Left forelimb (tissue), 1 donor: Measurements from ENCODE around the gene ENO2.

Source experiments
- DNase-seq: peaks from one replicate; pipeline ENCODE4 v3.0.0-alpha.2; 2018; ENCODE audit warnings: low spot score

Gene ENO2

GRCh38 chr12:6960593-6961277 is 46.4 kb downstream of the ENO2 start:
- DNase-seq: no peak

DNA sequence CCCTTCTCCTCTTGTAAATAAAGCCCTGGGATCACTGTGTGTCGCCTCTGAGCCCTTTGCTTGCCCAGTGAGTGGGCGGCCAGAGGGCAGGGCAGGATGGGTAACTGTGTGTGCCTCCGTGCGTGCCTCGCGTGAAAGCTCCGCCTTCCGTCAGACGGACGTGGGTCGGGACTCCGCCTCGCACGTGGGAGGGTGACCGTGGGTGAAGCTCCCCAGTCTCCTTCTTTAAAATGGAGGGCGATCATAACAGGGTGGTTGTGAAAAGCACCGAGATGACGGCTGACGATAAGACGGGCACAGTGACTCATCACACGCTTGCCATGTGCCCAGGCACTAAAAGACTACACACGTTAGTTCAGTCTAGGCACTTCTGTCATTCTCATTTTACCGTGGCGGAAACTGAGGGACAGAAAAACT is 46.9 kb downstream of the ENO2 start:
- no peak for DNase-seq

DNA sequence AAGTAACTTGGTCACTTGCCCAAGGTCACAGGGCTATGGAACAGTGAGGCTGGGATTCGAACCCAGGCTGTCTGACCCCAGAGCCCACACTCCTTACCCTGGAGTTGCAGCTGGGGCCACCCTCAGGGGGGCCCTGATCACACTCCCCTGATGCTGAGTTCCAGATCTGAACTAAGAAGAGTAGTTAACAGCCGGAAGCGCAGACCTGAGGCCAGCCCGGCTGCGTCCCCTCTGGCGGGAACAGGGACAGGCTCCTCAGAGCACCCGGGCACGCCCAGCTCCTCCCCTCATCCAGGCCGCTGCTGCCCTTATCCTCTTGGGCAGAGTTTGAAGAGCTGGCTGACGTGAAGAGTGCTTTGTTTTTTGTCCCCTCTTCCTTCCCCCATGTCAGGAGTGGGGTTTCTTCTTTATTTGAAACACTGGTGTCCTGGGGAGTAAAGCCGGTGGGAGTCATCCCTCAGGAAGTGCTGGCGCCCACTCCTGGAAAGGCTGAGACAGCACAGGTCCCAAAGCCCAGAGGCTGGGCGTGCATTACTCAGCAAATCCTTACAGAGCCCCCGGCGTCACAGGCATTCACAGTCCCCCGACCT is 47.4 kb downstream of the ENO2 start:
- DNase-seq: no peak

- no peak for DNase-seq
Measured at GRCh38 chr12:6962285-6963015, 48.1 kb downstream of the ENO2 start.

- no peak for DNase-seq
Measured at GRCh38 chr12:6963016-6963731, 48.8 kb downstream of the ENO2 start.

DNA sequence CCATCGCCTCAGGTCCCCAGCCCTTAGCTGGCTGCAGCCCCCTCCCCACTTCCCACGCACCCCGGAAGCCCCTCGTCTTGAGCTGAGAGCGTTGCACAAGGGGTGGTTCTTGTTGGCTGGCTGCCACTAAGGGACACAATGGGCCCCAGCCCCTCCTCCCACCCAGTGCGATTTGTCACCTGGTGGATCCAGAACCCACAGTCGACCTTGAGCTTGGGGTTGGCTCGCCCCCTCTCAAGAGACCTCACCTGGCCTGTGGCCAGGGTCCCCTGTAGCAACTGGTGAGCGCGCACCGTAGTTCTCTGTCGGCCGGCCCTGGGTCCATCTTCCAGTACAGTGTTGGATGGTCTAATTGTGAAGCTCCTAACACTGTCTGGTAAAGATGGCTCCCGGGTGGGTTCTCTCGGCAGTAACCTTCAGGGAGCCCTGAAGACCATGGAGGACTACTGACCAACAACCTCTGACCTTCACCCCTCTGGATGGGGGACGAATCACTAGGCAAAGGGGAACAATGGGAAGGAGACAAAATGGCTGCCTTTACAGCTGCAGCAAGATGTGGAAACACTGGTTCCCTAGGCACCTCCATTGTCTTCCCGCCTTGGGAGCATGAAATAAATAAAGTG is 49.5 kb downstream of the ENO2 start:
- DNase-seq: no peak

DNA sequence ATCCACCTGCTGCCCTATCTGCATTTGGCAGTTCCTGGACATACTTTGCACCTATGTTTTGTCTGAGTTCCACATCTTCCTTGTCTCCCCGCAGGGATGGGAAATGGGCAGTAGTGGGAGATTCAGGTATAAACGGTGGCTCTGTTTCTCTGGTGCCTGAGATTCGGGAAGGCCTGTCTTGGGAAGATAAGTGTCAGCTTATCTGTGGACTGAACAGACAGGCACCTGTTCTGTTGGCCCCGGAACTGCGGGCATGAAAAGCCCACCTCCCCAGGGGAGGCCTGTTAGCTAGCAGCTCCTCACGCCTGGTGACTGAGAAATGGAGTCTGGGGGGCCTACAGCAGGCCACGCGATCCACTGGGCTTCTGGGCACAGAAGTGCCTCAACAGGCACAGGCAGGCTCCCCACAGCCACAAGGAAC is 50.2 kb downstream of the ENO2 start:
- DNase-seq: no peak

DNA sequence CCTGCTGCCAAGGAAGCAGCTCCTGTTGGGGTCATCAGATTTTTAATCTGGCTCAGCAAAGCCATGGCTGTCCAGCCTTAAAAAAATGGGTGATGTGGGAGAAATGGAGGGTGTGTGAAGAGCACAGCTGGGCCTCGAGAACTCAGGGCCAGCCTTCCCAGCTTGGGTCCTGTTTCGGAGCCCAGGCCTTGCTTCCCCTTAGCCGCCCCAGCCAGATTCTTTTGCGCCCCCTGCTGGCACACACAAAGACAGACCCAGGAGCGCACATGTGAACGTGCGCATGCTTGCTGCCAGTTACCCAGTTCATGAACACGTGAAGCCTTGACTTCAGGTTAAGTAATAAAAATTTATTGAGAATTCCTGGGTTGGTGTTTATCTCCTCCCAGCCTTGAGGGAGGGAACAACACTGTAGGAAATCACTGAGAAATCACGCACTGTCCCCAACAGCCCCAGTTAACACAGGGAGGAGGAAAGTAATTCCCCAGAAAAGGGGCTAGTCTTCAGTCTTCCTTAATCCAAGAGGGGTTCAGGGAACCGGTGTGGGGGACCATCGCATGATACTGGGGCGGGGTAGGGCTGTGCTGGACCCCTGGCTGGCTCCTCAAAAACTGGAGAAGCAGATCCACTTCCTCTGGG is 50.8 kb downstream of the ENO2 start:
- peak; percentile 89 for DNase-seq

DNA sequence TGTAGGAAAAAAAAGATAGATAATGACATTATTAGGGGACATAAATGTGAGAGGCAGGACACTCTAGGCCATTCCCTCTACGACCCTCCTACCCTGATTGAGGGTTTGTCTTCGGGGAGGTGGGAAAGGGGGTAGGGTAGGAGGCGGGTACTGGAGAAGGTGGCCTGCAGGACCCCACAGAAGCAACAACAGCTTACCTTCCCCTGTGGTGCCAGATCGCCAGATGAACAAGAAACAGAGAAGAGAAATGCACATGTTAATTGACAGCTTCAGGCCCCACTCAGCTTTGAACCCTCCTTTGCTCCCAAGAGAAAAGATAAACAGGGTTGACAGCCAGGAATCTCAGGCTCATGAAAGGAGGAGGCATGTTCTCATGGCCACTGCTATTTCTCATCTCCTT is 51.3 kb downstream of the ENO2 start:
- DNase-seq: no peak

DNA sequence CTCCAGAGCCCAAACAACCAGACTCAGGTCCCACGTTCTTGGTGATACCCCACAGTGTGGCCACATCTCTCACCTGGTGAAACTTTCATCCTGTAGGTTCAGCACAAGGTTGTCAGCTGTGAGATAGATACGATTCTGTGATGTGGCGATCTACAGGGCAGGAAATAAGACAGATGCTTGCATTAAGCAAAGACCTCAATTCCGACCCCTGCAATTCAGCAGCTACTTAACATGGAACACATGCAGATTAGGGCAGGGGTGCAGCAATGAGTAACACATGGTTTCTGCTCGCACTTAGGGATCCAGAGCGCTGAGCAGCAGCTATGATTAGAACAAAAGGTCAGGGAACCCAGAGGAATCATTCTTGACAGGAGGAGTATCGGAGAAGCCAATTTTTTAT is 52.0 kb downstream of the ENO2 start:
- peak; percentile 17 for DNase-seq

DNA sequence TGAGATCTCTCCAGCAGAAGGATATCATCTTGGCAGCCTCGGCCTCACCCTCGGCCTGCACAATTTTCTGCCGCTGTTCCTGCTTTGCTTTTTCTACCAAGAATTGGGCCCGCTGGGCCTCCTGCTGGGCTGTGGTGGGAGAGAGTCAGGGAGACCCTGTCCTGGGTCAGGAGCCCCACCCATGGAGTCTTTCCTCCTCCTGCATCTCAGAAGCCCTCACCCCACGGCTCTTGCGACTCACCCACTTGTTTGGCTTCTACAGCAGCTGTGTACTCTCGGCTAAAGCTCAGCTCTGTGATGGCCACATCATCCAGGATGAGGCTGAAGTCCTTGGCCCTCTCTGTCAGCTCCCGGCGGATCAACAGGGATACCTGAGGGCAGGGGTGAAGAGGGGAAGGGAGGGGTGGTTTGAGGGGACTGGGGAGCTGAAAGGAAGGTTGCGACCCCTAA is 53.3 kb downstream of the ENO2 start:
- no peak for DNase-seq

DNA sequence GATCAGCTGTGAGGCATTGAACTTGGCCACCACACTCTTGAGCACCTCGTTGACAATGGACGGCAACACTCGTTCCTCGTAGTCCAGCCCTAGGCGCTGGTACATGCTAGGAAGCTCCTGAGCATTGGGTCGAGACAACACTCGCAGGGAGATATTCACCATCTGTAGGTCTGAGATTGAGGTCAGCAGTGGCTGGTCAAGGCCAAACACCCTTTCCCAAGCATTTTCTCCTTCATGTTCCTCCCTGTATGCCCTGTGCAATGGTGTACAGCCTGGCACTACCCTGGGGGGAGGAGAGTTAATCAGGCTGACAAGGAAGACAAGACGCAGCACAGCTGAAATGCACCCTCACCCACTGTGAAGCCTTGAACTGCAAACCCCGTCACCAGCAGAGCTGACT is 54.0 kb downstream of the ENO2 start:
- DNase-seq: no peak

DNA sequence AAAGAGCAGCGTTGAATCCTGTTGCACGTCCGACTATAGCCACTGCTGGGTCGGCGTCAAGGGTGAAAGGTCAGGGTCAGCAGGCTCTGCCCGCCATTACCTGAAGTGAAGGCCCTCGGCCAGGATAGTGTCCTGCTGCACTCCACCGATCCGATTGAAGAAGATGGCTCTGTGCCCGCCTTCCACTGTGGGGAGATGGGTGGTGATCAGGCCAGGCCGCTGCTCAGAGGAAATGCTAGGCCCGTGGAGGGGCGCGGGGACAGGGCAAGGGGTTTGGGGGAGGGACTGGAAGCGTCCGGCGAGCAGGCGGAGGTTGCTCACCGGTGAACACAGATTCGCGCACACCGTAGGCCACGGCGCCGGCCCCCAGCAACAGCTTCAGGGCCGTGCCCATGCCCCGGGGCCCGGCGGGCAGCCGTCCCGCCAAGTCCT is 55.7 kb downstream of the ENO2 start:
- no peak for DNase-seq
